Measurements from ENCODE around the gene CANX.
"Not testable (repeated sequence)": the region's sequence is repeated elsewhere in the genome, so short reads cannot be mapped to it uniquely, and the experiment has no call there.

CANX gene

DNA sequence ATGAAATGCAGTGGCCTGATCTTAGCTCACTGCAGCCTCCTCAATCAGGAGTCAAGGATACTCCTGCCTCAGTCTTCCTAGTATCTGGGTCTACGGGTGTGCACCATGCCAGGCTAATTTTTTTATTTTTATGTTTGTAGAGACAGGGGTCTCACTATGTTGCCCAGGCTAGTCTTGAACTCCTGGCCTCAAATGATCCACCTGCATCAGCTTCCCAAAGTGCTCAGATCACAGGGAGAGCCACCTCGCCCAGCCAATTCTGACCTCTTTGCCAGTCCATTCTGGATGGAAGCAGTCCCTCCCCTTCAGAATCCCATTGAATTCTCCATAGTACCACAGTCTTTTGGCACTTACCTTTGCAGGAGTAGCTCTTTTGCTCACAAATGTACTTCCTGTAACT, 1.7 kb upstream of the CANX start:
- Histone ChIP-seq H4K8ac (ENCODE audit: low read length) (no peak overlapping the region), H3K27me3 (ENCODE audit: control insufficient read depth in 1 of 2, insufficient read depth in 1 of 2, low read length in 2 of 2) (no peaks in the 10 kb centered on the region), H4K91ac (ENCODE audit: low read length) (peak overlapping the region; percentile 83), H2BK5ac (ENCODE audit: low read depth, low read length, poor library complexity, severe bottlenecking) (no peak overlapping the region), H3K4me2 (ENCODE audit: low read length, poor library complexity, severe bottlenecking) (peak overlapping the region; percentile 11), H3K27ac (ENCODE audit: low read length, poor library complexity, severe bottlenecking) (no peak overlapping the region), H2BK120ac (ENCODE audit: low read depth, low read length) (no peak overlapping the region), H3K23ac (ENCODE audit: low read length in 2 of 2) (no peak overlapping the region), H3K18ac (ENCODE audit: low read depth in 1 of 2, low read length in 2 of 2) (peak overlapping the region; percentile 11 to 21), H3K4me3 (ENCODE audit: insufficient read depth in 1 of 2, low read depth in 1 of 2, low read length in 2 of 2) (peak overlapping the region in 1 of 2 experiments; percentile 91), H3K79me1 (replicated peaks; ENCODE audit: low read length, poor library complexity, severe bottlenecking) (peaks cover 3% of the 10 kb centered on the region), H2BK12ac (ENCODE audit: low read length in 2 of 2) (peak overlapping the region in 1 of 2 experiments; percentile 6), H2AK5ac (ENCODE audit: low read length, severe bottlenecking) (peak overlapping the region; percentile 81), H3K4me1 (ENCODE audit: control insufficient read depth, insufficient read depth, low read depth, low read length) (peaks cover 5% of the 10 kb centered on the region), H3K14ac (ENCODE audit: low read length in 2 of 2) (no peak overlapping the region), H2AFZ (ENCODE audit: low read depth, low read length) (no peak overlapping the region), H2BK15ac (ENCODE audit: low read depth, poor library complexity, severe bottlenecking) (no peak overlapping the region), H3K4ac (ENCODE audit: low read depth in 1 of 2, low read length in 2 of 2) (no peak overlapping the region), H3K9me3 (ENCODE audit: control insufficient read depth, low read length) (no peaks in the 10 kb centered on the region), H3K36me3 (ENCODE audit: control insufficient read depth in 1 of 2, insufficient read depth in 2 of 2, low read depth in 1 of 2, low read length in 2 of 2) (peaks cover 7 to 8% of the 10 kb centered on the region in 2 experiments), H3K9ac (ENCODE audit: low read length) (peak overlapping the region; percentile 97)
- DNase-seq, result no peak
- 100% methylated on average over 1 of the region's 2 CpGs for WGBS

DNA sequence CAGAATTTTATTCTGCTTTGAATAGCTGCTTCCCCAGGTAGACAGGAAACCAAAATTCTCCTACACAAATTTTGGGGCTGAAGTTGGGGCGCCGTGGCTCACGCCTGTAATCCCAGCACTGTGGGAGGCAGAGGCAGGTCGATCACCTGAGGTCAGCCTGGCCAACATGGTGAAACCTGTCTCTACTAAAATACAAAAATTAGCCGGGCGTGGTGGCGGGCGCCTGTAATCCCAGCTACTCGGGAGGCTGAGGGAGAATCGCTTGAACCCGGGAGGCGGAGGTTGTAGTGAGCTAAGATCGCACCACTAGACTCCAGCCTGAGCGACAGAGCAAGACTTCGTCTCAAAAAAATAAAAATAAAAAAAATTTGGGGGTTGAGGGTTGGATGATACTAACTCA, 1.2 kb upstream of the CANX start:
- H3K27ac ChIP-seq (ENCODE audit: low read length, poor library complexity, severe bottlenecking), result peak overlapping the region; percentile 97
- peak overlapping the region; percentile 97 for H3K9ac ChIP-seq (ENCODE audit: low read length)
- H3K36me3 ChIP-seq (ENCODE audit: control insufficient read depth in 1 of 2, insufficient read depth in 2 of 2, low read depth in 1 of 2, low read length in 2 of 2), result peaks cover 8 to 10% of the 10 kb centered on the region in 2 experiments
- not testable (repeated sequence) for H2BK120ac ChIP-seq (ENCODE audit: low read depth, low read length); H2BK5ac ChIP-seq (ENCODE audit: low read depth, low read length, poor library complexity, severe bottlenecking); H3K27me3 ChIP-seq (ENCODE audit: control insufficient read depth in 1 of 2, insufficient read depth in 1 of 2, low read length in 2 of 2); H3K23ac ChIP-seq (ENCODE audit: low read length in 2 of 2); H3K79me1 ChIP-seq (replicated peaks; ENCODE audit: low read length, poor library complexity, severe bottlenecking); H3K14ac ChIP-seq (ENCODE audit: low read length in 2 of 2); H4K91ac ChIP-seq (ENCODE audit: low read length); H3K4me1 ChIP-seq (ENCODE audit: control insufficient read depth, insufficient read depth, low read depth, low read length); H2BK12ac ChIP-seq (ENCODE audit: low read length in 2 of 2); H2AFZ ChIP-seq (ENCODE audit: low read depth, low read length); DNase-seq; H3K9me3 ChIP-seq (ENCODE audit: control insufficient read depth, low read length); H3K4ac ChIP-seq (ENCODE audit: low read depth in 1 of 2, low read length in 2 of 2); H2BK15ac ChIP-seq (ENCODE audit: low read depth, poor library complexity, severe bottlenecking)
- 100% methylated on average over 11 of the region's 15 CpGs for whole genome bisulfite sequencing
- H3K18ac ChIP-seq (ENCODE audit: low read depth in 1 of 2, low read length in 2 of 2), result peak overlapping the region in 1 of 2 experiments; percentile 97
- peak overlapping the region; percentile 77 for H3K4me2 ChIP-seq (ENCODE audit: low read length, poor library complexity, severe bottlenecking)
- H4K8ac ChIP-seq (ENCODE audit: low read length), result peak overlapping the region; percentile 72
- H3K4me3 ChIP-seq (ENCODE audit: insufficient read depth in 1 of 2, low read depth in 1 of 2, low read length in 2 of 2), result peak overlapping the region in 1 of 2 experiments; percentile 91
- peak overlapping the region; percentile 94 for H2AK5ac ChIP-seq (ENCODE audit: low read length, severe bottlenecking)

- Histone ChIP-seq H3K36me3 (ENCODE audit: control insufficient read depth in 1 of 2, insufficient read depth in 2 of 2, low read depth in 1 of 2, low read length in 2 of 2) (peaks cover 13 to 15% of the 10 kb centered on the region in 2 experiments), H2BK15ac (ENCODE audit: low read depth, poor library complexity, severe bottlenecking) (peak overlapping the region; percentile 77), H3K4ac (ENCODE audit: low read depth in 1 of 2, low read length in 2 of 2) (peak overlapping the region; percentile 86 to 99), H3K27me3 (ENCODE audit: control insufficient read depth in 1 of 2, insufficient read depth in 1 of 2, low read length in 2 of 2) (no peaks in the 10 kb centered on the region), H4K8ac (ENCODE audit: low read length) (peak overlapping the region; percentile 98), H3K9ac (ENCODE audit: low read length) (peak overlapping the region; percentile 97), H3K79me1 (replicated peaks; ENCODE audit: low read length, poor library complexity, severe bottlenecking) (peaks cover 3% of the 10 kb centered on the region), H3K9me3 (ENCODE audit: control insufficient read depth, low read length) (no peaks in the 10 kb centered on the region), H3K4me1 (ENCODE audit: control insufficient read depth, insufficient read depth, low read depth, low read length) (peaks cover 5% of the 10 kb centered on the region), H2BK5ac (ENCODE audit: low read depth, low read length, poor library complexity, severe bottlenecking) (peak overlapping the region; percentile 77), H2BK12ac (ENCODE audit: low read length in 2 of 2) (no peak overlapping the region), H4K91ac (ENCODE audit: low read length) (peak overlapping the region; percentile 91), H3K23ac (ENCODE audit: low read length in 2 of 2) (no peak overlapping the region), H2AK5ac (ENCODE audit: low read length, severe bottlenecking) (peak overlapping the region; percentile 94), H3K4me2 (ENCODE audit: low read length, poor library complexity, severe bottlenecking) (peak overlapping the region; percentile 77), H3K14ac (ENCODE audit: low read length in 2 of 2) (peak overlapping the region in 1 of 2 experiments; percentile 9), H3K4me3 (ENCODE audit: insufficient read depth in 1 of 2, low read depth in 1 of 2, low read length in 2 of 2) (peak overlapping the region; percentile 90 to 91), H2AFZ (ENCODE audit: low read depth, low read length) (peak overlapping the region; percentile 91), H2BK120ac (ENCODE audit: low read depth, low read length) (no peak overlapping the region), H3K27ac (ENCODE audit: low read length, poor library complexity, severe bottlenecking) (peak overlapping the region; percentile 97), H3K18ac (ENCODE audit: low read depth in 1 of 2, low read length in 2 of 2) (peak overlapping the region; percentile 97)
- peak; percentile 100 for DNase-seq
- WGBS, result 2% methylated on average over 44 of the region's 72 CpGs
Measured at GRCh38 chr5:179697993-179698934, 503 bp upstream of the CANX start.

DNA sequence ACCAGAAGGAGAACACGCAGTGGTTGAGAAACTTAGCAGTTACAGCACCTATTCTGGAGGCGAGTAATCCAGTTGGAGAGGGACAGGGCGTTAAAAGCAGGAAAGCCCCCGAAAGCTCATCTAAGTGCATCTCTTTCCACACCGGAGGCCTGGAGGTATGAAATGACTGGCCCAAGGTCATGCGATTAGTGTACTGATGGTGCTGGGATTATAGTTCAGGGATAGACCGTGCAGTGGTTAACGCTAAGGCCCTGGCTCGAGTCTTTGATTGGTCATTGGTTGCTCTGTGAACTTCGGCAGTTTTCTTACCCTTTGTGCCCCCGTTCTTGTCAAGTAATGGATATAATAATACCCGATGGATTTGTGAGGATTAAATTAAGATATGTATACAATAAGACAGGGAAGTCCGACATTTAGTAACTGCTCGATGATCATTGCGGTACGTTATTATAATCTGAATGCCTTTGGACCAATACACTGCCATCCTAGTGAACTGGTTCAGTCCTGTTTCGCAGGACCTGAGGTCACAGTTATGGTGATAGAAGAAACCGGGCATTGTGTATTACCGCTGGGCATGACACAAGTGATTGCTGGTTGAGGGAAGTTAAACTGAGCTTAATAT, 960 bp downstream of the CANX start:
- Histone ChIP-seq H3K79me1 (replicated peaks; ENCODE audit: low read length, poor library complexity, severe bottlenecking) (peaks cover 3% of the 10 kb centered on the region), H3K4me1 (ENCODE audit: control insufficient read depth, insufficient read depth, low read depth, low read length) (peaks cover 5% of the 10 kb centered on the region), H2BK15ac (ENCODE audit: low read depth, poor library complexity, severe bottlenecking) (no peak overlapping the region), H3K4ac (ENCODE audit: low read depth in 1 of 2, low read length in 2 of 2) (peak overlapping the region; percentile 99 to 100), H4K91ac (ENCODE audit: low read length) (peak overlapping the region; percentile 78), H3K14ac (ENCODE audit: low read length in 2 of 2) (peak overlapping the region in 1 of 2 experiments; percentile 57), H3K4me2 (ENCODE audit: low read length, poor library complexity, severe bottlenecking) (peak overlapping the region; percentile 82), H2BK120ac (ENCODE audit: low read depth, low read length) (no peak overlapping the region), H3K36me3 (ENCODE audit: control insufficient read depth in 1 of 2, insufficient read depth in 2 of 2, low read depth in 1 of 2, low read length in 2 of 2) (peaks cover 21 to 25% of the 10 kb centered on the region in 2 experiments), H2AFZ (ENCODE audit: low read depth, low read length) (no peak overlapping the region), H3K27me3 (ENCODE audit: control insufficient read depth in 1 of 2, insufficient read depth in 1 of 2, low read length in 2 of 2) (no peaks in the 10 kb centered on the region), H3K18ac (ENCODE audit: low read depth in 1 of 2, low read length in 2 of 2) (peak overlapping the region in 1 of 2 experiments; percentile 99), H3K27ac (ENCODE audit: low read length, poor library complexity, severe bottlenecking) (peak overlapping the region; percentile 72), H2BK5ac (ENCODE audit: low read depth, low read length, poor library complexity, severe bottlenecking) (no peak overlapping the region), H2AK5ac (ENCODE audit: low read length, severe bottlenecking) (peak overlapping the region; percentile 86), H3K9ac (ENCODE audit: low read length) (peak overlapping the region; percentile 97), H2BK12ac (ENCODE audit: low read length in 2 of 2) (no peak overlapping the region), H3K9me3 (ENCODE audit: control insufficient read depth, low read length) (no peaks in the 10 kb centered on the region), H3K23ac (ENCODE audit: low read length in 2 of 2) (no peak overlapping the region), H4K8ac (ENCODE audit: low read length) (peak overlapping the region; percentile 100), H3K4me3 (ENCODE audit: insufficient read depth in 1 of 2, low read depth in 1 of 2, low read length in 2 of 2) (peak overlapping the region; percentile 87 to 90)
- 15% methylated on average over 18 of the region's 19 CpGs for WGBS
- DNase-seq, result peak; percentile 53
